H9 (cell line): ENCODE measurements around the gene NOS1AP. TPM values are rescaled to one million over a fixed set of nuclear protein-coding genes. Genes with fewer than 3 reads are reported as not detected.

Experiments
- DNase-seq: peaks from one replicate; pipeline ENCODE4 v3.0.0-alpha.2; 2017
- H2AFZ ChIP-seq: one replicate; pipeline ENCODE4 v1.6.1; 2013; ENCODE audit warnings: mild to moderate bottlenecking, low read length, control low read depth, moderate library complexity
- H2AK5ac ChIP-seq: 2 replicates; pipeline ENCODE4 v1.6.1; 2013; ENCODE audit warnings: low read length, control low read depth, mixed read lengths; ENCODE audit not compliant: insufficient read length
- H2BK120ac ChIP-seq: one replicate; pipeline ENCODE4 v1.6.1; 2013; ENCODE audit warnings: low read depth, mild to moderate bottlenecking, low read length, control low read depth, inconsistent platforms; ENCODE audit not compliant: poor library complexity, severe bottlenecking
- H2BK12ac ChIP-seq: 2 replicates; pipeline ENCODE4 v1.6.1; 2013; ENCODE audit warnings: low read length, control low read depth, mixed read lengths, low read depth; ENCODE audit not compliant: insufficient read length
- H2BK15ac ChIP-seq: 2 replicates; pipeline ENCODE4 v1.6.1; 2013; ENCODE audit warnings: low read depth, low read length, control low read depth
- H2BK20ac ChIP-seq: one replicate; pipeline ENCODE4 v1.6.1; 2013; ENCODE audit warnings: low read depth, mild to moderate bottlenecking, low read length, control low read depth, inconsistent platforms; ENCODE audit not compliant: poor library complexity, severe bottlenecking
- H2BK5ac ChIP-seq: 2 replicates; pipeline ENCODE4 v1.6.1; 2013; ENCODE audit warnings: low read length, control low read depth, mixed read lengths; ENCODE audit not compliant: insufficient read length
- H3K14ac ChIP-seq: 2 replicates; pipeline ENCODE4 v1.6.1; 2013; ENCODE audit warnings: low read length, control low read depth; ENCODE audit not compliant: insufficient read depth
- H3K18ac ChIP-seq: 2 replicates; pipeline ENCODE4 v1.6.1; 2013; ENCODE audit warnings: low read depth, mild to moderate bottlenecking, mixed read lengths, low read length, control low read depth; ENCODE audit not compliant: insufficient read length
- H3K23ac ChIP-seq: 2 replicates; pipeline ENCODE4 v1.6.1; 2013; ENCODE audit warnings: low read length, control low read depth, mixed read lengths, low read depth; ENCODE audit not compliant: insufficient read length
- H3K23me2 ChIP-seq: 2 replicates; pipeline ENCODE4 v1.6.1; 2013; ENCODE audit warnings: low read depth, mild to moderate bottlenecking, mixed read lengths, low read length, control low read depth; ENCODE audit not compliant: insufficient read length, poor library complexity, severe bottlenecking
- H3K27ac ChIP-seq: 2 replicates; pipeline ENCODE4 v1.5.1; 2013; ENCODE audit warnings: low read length, control low read depth, mixed read lengths, low read depth; ENCODE audit not compliant: insufficient read length
- H3K27me3 ChIP-seq: 2 replicates; pipeline ENCODE4 v1.6.1; 2013; ENCODE audit warnings: low read length, control low read depth, inconsistent platforms; ENCODE audit not compliant: insufficient read depth
- H3K4ac ChIP-seq: 2 replicates; pipeline ENCODE4 v1.6.1; 2013; ENCODE audit warnings: low read depth, mild to moderate bottlenecking, control low read depth, inconsistent platforms, low read length, moderate library complexity
- H3K4me1 ChIP-seq: 2 replicates; pipeline ENCODE4 v1.6.1; 2013; ENCODE audit warnings: low read length, control low read depth, inconsistent platforms; ENCODE audit not compliant: insufficient read depth
- H3K4me2 ChIP-seq: 2 replicates; pipeline ENCODE4 v1.6.1; 2013; ENCODE audit warnings: low read length, control low read depth, mixed read lengths; ENCODE audit not compliant: insufficient read length, insufficient read depth
- H3K56ac ChIP-seq: 2 replicates; pipeline ENCODE4 v1.6.1; 2013; ENCODE audit warnings: low read depth, mild to moderate bottlenecking, mixed read lengths, low read length, control low read depth; ENCODE audit not compliant: insufficient read length
- H3K79me1 ChIP-seq: 2 replicates; pipeline ENCODE4 v1.6.1; 2013; ENCODE audit warnings: low read depth, mild to moderate bottlenecking, moderate library complexity, low read length, control low read depth, inconsistent platforms; ENCODE audit not compliant: insufficient read depth, poor library complexity, severe bottlenecking
- H3K79me2 ChIP-seq: 2 replicates; pipeline ENCODE4 v1.6.1; 2013; ENCODE audit warnings: low read length, control low read depth, inconsistent platforms; ENCODE audit not compliant: insufficient read depth
- H3K9ac ChIP-seq: 2 replicates; pipeline ENCODE4 v1.6.1; 2013; ENCODE audit warnings: low read length, control low read depth, mixed read lengths; ENCODE audit not compliant: insufficient read length; ENCODE audit errors: extremely low read depth
- H3K9me3 ChIP-seq: one replicate; pipeline ENCODE4 v1.6.1; 2013; ENCODE audit warnings: low read depth, low read length, inconsistent platforms; ENCODE audit not compliant: control insufficient read depth
- H3T11ph ChIP-seq: one replicate; pipeline ENCODE4 v1.6.1; 2013; ENCODE audit warnings: mild to moderate bottlenecking, low read length, control low read depth, inconsistent platforms
- H4K20me1 ChIP-seq: one replicate; pipeline ENCODE4 v1.6.1; 2013; ENCODE audit not compliant: control insufficient read depth, insufficient read length, insufficient read depth
- H4K5ac ChIP-seq: 2 replicates; pipeline ENCODE4 v1.6.1; 2013; ENCODE audit warnings: low read depth, mild to moderate bottlenecking, mixed read lengths, low read length, control low read depth; ENCODE audit not compliant: insufficient read length
- H4K8ac ChIP-seq: replicated peaks from 2 replicates; pipeline ENCODE4 v1.6.1; 2013; ENCODE audit warnings: low read length, control low read depth, mixed read lengths, low read depth; ENCODE audit not compliant: insufficient read length
- H4K91ac ChIP-seq: 2 replicates; pipeline ENCODE4 v1.6.1; 2013; ENCODE audit warnings: low read depth, mild to moderate bottlenecking, moderate library complexity, mixed read lengths, low read length, control low read depth; ENCODE audit not compliant: insufficient read length
- H3K27ac Mint-ChIP-seq, 3 experiments: 2 replicates in 2 of 3; 3 replicates in 1 of 3; pipeline ENCODE4 v1.8.0; 2020 to 2021; ENCODE audit warnings: mixed read lengths in 3 of 3, mild to moderate bottlenecking in 1 of 3, moderate library complexity in 1 of 3
- H3K27me3 Mint-ChIP-seq: 2 replicates; pipeline ENCODE4 v1.8.0; 2021; ENCODE audit warnings: low read depth, mild to moderate bottlenecking, moderate library complexity, mixed read lengths
- H3K36me3 Mint-ChIP-seq, 3 experiments: 2 replicates in 2 of 3; 3 replicates in 1 of 3; pipeline ENCODE4 v1.8.0; 2020 to 2021; ENCODE audit warnings: low read depth in 3 of 3, mixed read lengths in 3 of 3; ENCODE audit not compliant: insufficient read depth in 1 of 3
- H3K4me1 Mint-ChIP-seq, 2 experiments: 2 replicates each; pipeline ENCODE4 v1.8.0; 2020; ENCODE audit warnings: mixed read lengths in 2 of 2
- H3K4me3 Mint-ChIP-seq, 2 experiments: 2 replicates in 1 of 2; 3 replicates in 1 of 2; pipeline ENCODE4 v1.8.0; 2020 to 2021; ENCODE audit warnings: mild to moderate bottlenecking in 2 of 2, mixed read lengths in 2 of 2, moderate library complexity in 1 of 2
- H3K9me3 Mint-ChIP-seq, 2 experiments: 2 replicates in 1 of 2; 3 replicates in 1 of 2; pipeline ENCODE4 v1.8.0; 2020; ENCODE audit warnings: mild to moderate bottlenecking in 2 of 2, mixed read lengths in 2 of 2, moderate library complexity in 1 of 2
- CTCF ChIP-seq: fragments of 200-600 bp; sonication (generic); conservative IDR thresholded peaks from 3 replicates; pipeline ENCODE4 v1.8.0; 2021; ENCODE audit warnings: antibody characterized with exemption, mild to moderate bottlenecking
- WGBS: extraction: QIAGEN DNeasy Blood & Tissue Kit; methylation state at CpG from one replicate; pipeline ENCODE4 v1.1.7; 2013; ENCODE audit warnings: missing lambda C conversion rate, low lambda C conversion rate, mixed read lengths; ENCODE audit not compliant: insufficient read length; ENCODE audit errors: extremely low coverage; 5-methylcytosine and 5-hydroxymethylcytosine counted together
- total RNA-seq: library from RNA; stranded (reverse); gene quantifications from 2 replicates; pipeline ENCODE4 v1.2.1, GENCODE V29; 2021

Gene NOS1AP
- total RNA-seq, 1 experiment from 2014 or later: 8.4 TPM

- Histone ChIP-seq H3K4me2 (no peak overlapping the region), H3K9me3 (no peaks in the 10 kb centered on the region), H3K23ac (no peak overlapping the region), H3K14ac (no peak overlapping the region), H2BK5ac (no peak overlapping the region), H4K8ac (no peak overlapping the region), H3K23me2 (no peaks in the 10 kb centered on the region), H3K9ac (no peak overlapping the region), H3K4me1 (no peaks in the 10 kb centered on the region), H2AK5ac (no peak overlapping the region), H3K56ac (no peak overlapping the region), H3K79me1 (no peaks in the 10 kb centered on the region), H3K27me3 (no peaks in the 10 kb centered on the region), H2BK15ac (no peak overlapping the region), H3K18ac (no peak overlapping the region), H2BK120ac (no peak overlapping the region), H3T11ph (no peak overlapping the region), H2AFZ (no peak overlapping the region), H2BK12ac (no peak overlapping the region), H3K4ac (no peak overlapping the region), H3K79me2 (peaks cover 2% of the 10 kb centered on the region; the same call in 1 of the 2 replicates), H4K91ac (no peak overlapping the region), H3K27ac (no peak overlapping the region), H4K20me1 (no peaks in the 10 kb centered on the region), H4K5ac (no peak overlapping the region), H2BK20ac (no peak overlapping the region)
- Mint-ChIP-seq H3K27ac (no peak overlapping the region; a peak in 1 of 7 replicates), H3K27me3 (peaks cover 5% of the 10 kb centered on the region), H3K4me1 (peaks cover 15 to 23% of the 10 kb centered on the region in 2 experiments), H3K9me3 (peaks cover 6 to 9% of the 10 kb centered on the region in 2 experiments), H3K4me3 (no peak overlapping the region), H3K36me3 (peaks cover 3 to 24% (median 15%) of the 10 kb centered on the region in 3 experiments)
- TF ChIP-seq CTCF: no peak
- WGBS: no CpG with 5 or more reads among the region's 3 CpGs
- DNase-seq: no peak
Measured at GRCh38 chr1:162085991-162086390, 16.5 kb downstream of the NOS1AP start.
